ENCODE results near the gene EME2. TPM values are rescaled to one million over a fixed set of nuclear protein-coding genes. Genes with fewer than 3 reads are reported as not detected.
A peak's percentile ranks its signal among the peaks of the same experiment; 100 is the strongest.

The EME2 gene
- total RNA-seq, 1 experiment from 2014 or later = 63.6 TPM

- Histone ChIP-seq H2BK15ac (ENCODE audit: low read depth, low read length) (no peak overlapping the region), H3K79me2 (ENCODE audit: insufficient read depth, low read length) (peaks cover 5% of the 10 kb centered on the region; the same call in 1 of the 2 replicates), H2AFZ (ENCODE audit: low read length) (no peak overlapping the region), H3K18ac (ENCODE audit: insufficient read length, low read depth, low read length) (no peak overlapping the region), H3K56ac (ENCODE audit: insufficient read length, low read depth, low read length) (no peak overlapping the region), H2AK5ac (ENCODE audit: insufficient read length, low read length) (no peak overlapping the region), H4K8ac (replicated peaks; ENCODE audit: insufficient read length, low read depth, low read length) (no peak overlapping the region), H3K4ac (ENCODE audit: low read depth, low read length) (no peak overlapping the region), H3K4me2 (ENCODE audit: insufficient read depth, insufficient read length, low read length) (no peak overlapping the region), H3K23me2 (ENCODE audit: insufficient read length, low read depth, low read length, poor library complexity, severe bottlenecking) (peaks cover 5% of the 10 kb centered on the region), H3K27me3 (ENCODE audit: insufficient read depth, low read length) (no peaks in the 10 kb centered on the region), H4K20me1 (ENCODE audit: control insufficient read depth, insufficient read depth, insufficient read length) (no peaks in the 10 kb centered on the region), H3K14ac (ENCODE audit: insufficient read depth, low read length) (no peak overlapping the region), H3K79me1 (ENCODE audit: insufficient read depth, low read depth, low read length, poor library complexity, severe bottlenecking) (no peaks in the 10 kb centered on the region), H3K9ac (ENCODE audit: extremely low read depth, insufficient read length, low read length) (no peak overlapping the region), H2BK12ac (ENCODE audit: insufficient read length, low read depth, low read length) (no peak overlapping the region), H3T11ph (ENCODE audit: low read length) (no peak overlapping the region), H3K9me3 (ENCODE audit: control insufficient read depth, low read depth, low read length) (no peaks in the 10 kb centered on the region), H2BK20ac (ENCODE audit: low read depth, low read length, poor library complexity, severe bottlenecking) (no peak overlapping the region), H4K91ac (ENCODE audit: insufficient read length, low read depth, low read length) (no peak overlapping the region), H3K23ac (ENCODE audit: insufficient read length, low read depth, low read length) (no peak overlapping the region), H3K4me1 (ENCODE audit: insufficient read depth, low read length) (no peaks in the 10 kb centered on the region; the same call in 1 of the 2 replicates), H4K5ac (ENCODE audit: insufficient read length, low read depth, low read length) (no peak overlapping the region), H2BK120ac (ENCODE audit: low read depth, low read length, poor library complexity, severe bottlenecking) (no peak overlapping the region), H3K27ac (ENCODE audit: insufficient read length, low read depth, low read length) (no peak overlapping the region), H2BK5ac (ENCODE audit: insufficient read length, low read length) (no peak overlapping the region)
- no peak overlapping the region for H3K27ac Mint-ChIP-seq
- no peak for DNase-seq
- H3K4me3 Mint-ChIP-seq = peak overlapping the region; percentile 63 to 91; a peak in 4 of 5 replicates
- H3K4me1 Mint-ChIP-seq = peaks cover 7 to 13% of the 10 kb centered on the region in 2 experiments
- no peak for TF ChIP-seq CTCF (conservative IDR thresholded peaks at IDR 0.05)
- H3K36me3 Mint-ChIP-seq (ENCODE audit: insufficient read depth in 1 of 3, low read depth in 3 of 3) = peaks cover 0 to 38% (median 8%) of the 10 kb centered on the region in 3 experiments; a peak in 4 of 7 replicates
- H3K27me3 Mint-ChIP-seq (ENCODE audit: low read depth) = peaks cover 2% of the 10 kb centered on the region; the same call in 1 of the 2 replicates
- WGBS (ENCODE audit: extremely low coverage, insufficient read length, low lambda C conversion rate) = no CpG with 5 or more reads among the region's 27 CpGs
- no peaks in the 10 kb centered on the region for H3K9me3 Mint-ChIP-seq
Observed at GRCh38 chr16:1779741-1780676, 7.4 kb downstream of the EME2 start.

Measured in H9 (cell line).